Sigmoid colon (tissue), 7 donors: ENCODE data around the gene COX20. TPM values are rescaled to one million over a fixed set of nuclear protein-coding genes. Genes with fewer than 3 reads are reported as not detected.
"Not testable (repeated sequence)": the region's sequence is repeated elsewhere in the genome, so short reads cannot be mapped to it uniquely, and the experiment has no call there.

Experiments used
- DNase-seq: peaks from one replicate; pipeline ENCODE4 v3.0.0-alpha.2; 2019
- H3K27ac ChIP-seq, 4 donors: fragments of 200-600 bp; sonication (generic); one replicate each; pipeline ENCODE4 v1.5.1; 2016 to 2019; ENCODE audit warnings: mild to moderate bottlenecking in 1 of 4
- H3K27me3 ChIP-seq, 3 donors: fragments of 200-600 bp; sonication (generic); one replicate each; pipeline ENCODE4 v1.5.1; 2019; ENCODE audit warnings: mild to moderate bottlenecking in 1 of 3
- H3K36me3 ChIP-seq, 4 donors: fragments of 200-600 bp; sonication (generic); one replicate each; pipeline ENCODE4 v1.5.1; 2016 to 2019
- H3K4me1 ChIP-seq, 4 donors: fragments of 200-600 bp; sonication (generic); one replicate each; pipeline ENCODE4 v1.5.1; 2017 to 2019
- H3K4me3 ChIP-seq, 4 donors: fragments of 200-600 bp; sonication (generic); one replicate each; pipeline ENCODE4 v1.5.1; 2017 to 2019; ENCODE audit warnings: mild to moderate bottlenecking in 2 of 4, moderate library complexity in 1 of 4
- H3K9me3 ChIP-seq, 4 donors: fragments of 200-600 bp in 3 of 4; sonication (generic) in 3 of 4; one replicate each; pipeline versions ENCODE4 v1.5.1 to v1.6.1; 2013 to 2019
- CTCF ChIP-seq, 4 experiments: fragments of 450-650 bp in 3 of 4; fragments of 200-600 bp in 1 of 4; IDR thresholded peaks; one replicate each; pipeline ENCODE4 v1.5.1; 2016 to 2019; ENCODE audit warnings: antibody characterized with exemption in 4 of 4, mild to moderate bottlenecking in 3 of 4, moderate library complexity in 2 of 4
- EP300 ChIP-seq, 4 donors: sonication (generic); formaldehyde crosslinking; IDR thresholded peaks; one replicate each; pipeline ENCODE4 v1.6.1; 2017; ENCODE audit warnings: antibody characterized with exemption in 4 of 4
- POLR2A ChIP-seq, 2 donors: fragments of 450-650 bp; IDR thresholded peaks; one replicate each; pipeline ENCODE4 v1.6.1; 2016; ENCODE audit warnings: antibody characterized with exemption in 2 of 2, mild to moderate bottlenecking in 2 of 2, moderate library complexity in 2 of 2
- POLR2AphosphoS5 ChIP-seq, 4 donors: sonication (generic); formaldehyde crosslinking; IDR thresholded peaks; one replicate each; pipeline ENCODE4 v1.6.1; 2017; ENCODE audit warnings: antibody characterized with exemption in 4 of 4
- WGBS, 2 donors: extraction: QIAGEN DNeasy Blood & Tissue Kit; methylation state at CpG; one replicate each; pipeline ENCODE4 v1.1.7; 2013; 5-methylcytosine and 5-hydroxymethylcytosine counted together
- intact Hi-C: fragments of 100-400 bp; cut with DNase I; formaldehyde crosslinking; loops from one replicate; pipeline ENCODE4 v1.15.1; 2023
- polyA plus RNA-seq, 3 donors: library from polyadenylated mRNA; stranded (reverse); fragments of 200-250 nt; gene quantifications; one replicate each; pipeline ENCODE4 v1.2.3, GENCODE V29; 2013
- total RNA-seq, 4 donors: library from RNA; depleted of rRNA; stranded (reverse); fragments of >200 nt; gene quantifications; one replicate each; pipeline ENCODE4 v1.1.0, GENCODE V29; 2016
- donor health status: healthy with polysubstance abuse.
- donor health status: Bipolar disorder and iron deficiency.
- donor health status: healthy.

COX20 gene
- total and polyA plus RNA-seq, 7 donors, result 35.2 to 132 (median 62.4) TPM

GRCh38 chr1:244820131-244820530 is 15.3 kb upstream of the COX20 start:
- no peak overlapping the region for H3K4me3 ChIP-seq
- H3K4me1 ChIP-seq, result no peaks in the 10 kb centered on the region
- WGBS, 2 donors, result 86 to 91% methylated on average over 2 of the region's 2 CpGs
- H3K36me3 ChIP-seq, result no peaks in the 10 kb centered on the region
- intact Hi-C loops, result no loop called here
- no peak for DNase-seq
- H3K27ac ChIP-seq, result no peak overlapping the region
- no peak for TF ChIP-seq POLR2A (IDR thresholded peaks at IDR 0.05)
- no peak for TF ChIP-seq POLR2AphosphoS5 (IDR thresholded peaks at IDR 0.05)
- TF ChIP-seq EP300 (IDR thresholded peaks at IDR 0.05), result no peak
- no peak for TF ChIP-seq CTCF (IDR thresholded peaks at IDR 0.05)
- no peaks in the 10 kb centered on the region for H3K9me3 ChIP-seq
- H3K27me3 ChIP-seq, result no peaks in the 10 kb centered on the region

DNA sequence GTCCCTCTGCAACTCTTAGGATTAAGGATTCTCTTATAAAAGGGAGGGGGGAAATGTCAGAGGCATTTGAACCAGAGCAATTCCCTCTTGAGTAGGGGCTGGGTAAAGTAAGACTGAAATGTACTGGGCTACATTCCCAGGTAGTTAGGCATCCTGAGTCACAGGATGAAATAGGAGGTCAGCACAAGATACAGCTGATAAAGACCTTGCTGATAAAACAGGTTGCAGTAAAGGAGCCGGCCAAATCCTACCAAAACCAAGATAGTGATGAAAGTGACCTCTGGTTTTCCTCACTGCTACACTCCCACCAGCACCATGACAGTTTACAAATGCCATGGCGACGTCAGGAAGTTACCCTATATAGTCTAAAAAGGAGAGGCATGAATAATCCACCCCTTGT is 14.3 kb upstream of the COX20 start:
- H3K9me3 ChIP-seq, result no peaks in the 10 kb centered on the region
- H3K27ac ChIP-seq, result no peak overlapping the region
- no peaks in the 10 kb centered on the region for H3K36me3 ChIP-seq
- no peak for DNase-seq
- intact Hi-C loops, result no loop called here
- TF ChIP-seq POLR2AphosphoS5 (IDR thresholded peaks at IDR 0.05) (no peak), POLR2A (IDR thresholded peaks at IDR 0.05) (no peak), EP300 (IDR thresholded peaks at IDR 0.05) (no peak), CTCF (IDR thresholded peaks at IDR 0.05) (no peak)
- H3K27me3 ChIP-seq, result no peaks in the 10 kb centered on the region
- H3K4me1 ChIP-seq, result no peaks in the 10 kb centered on the region
- H3K4me3 ChIP-seq, result no peak overlapping the region
- WGBS, 2 donors, result 81 to 88% methylated on average over 3 of the region's 3 CpGs

- H3K4me3 ChIP-seq, result no peak overlapping the region
- TF ChIP-seq POLR2A (IDR thresholded peaks at IDR 0.05) (no peak), EP300 (IDR thresholded peaks at IDR 0.05) (no peak), CTCF (IDR thresholded peaks at IDR 0.05) (no peak), POLR2AphosphoS5 (IDR thresholded peaks at IDR 0.05) (no peak)
- no peaks in the 10 kb centered on the region for H3K27me3 ChIP-seq
- DNase-seq, result no peak
- H3K36me3 ChIP-seq, result no peaks in the 10 kb centered on the region
- intact Hi-C loops, result no loop called here
- no peaks in the 10 kb centered on the region for H3K9me3 ChIP-seq
- WGBS, 2 donors, result 91 to 94% methylated on average over 11 of the region's 11 CpGs
- H3K27ac ChIP-seq, result no peak overlapping the region
- no peaks in the 10 kb centered on the region for H3K4me1 ChIP-seq
Measured at GRCh38 chr1:244822878-244823277, 12.6 kb upstream of the COX20 start.

DNA sequence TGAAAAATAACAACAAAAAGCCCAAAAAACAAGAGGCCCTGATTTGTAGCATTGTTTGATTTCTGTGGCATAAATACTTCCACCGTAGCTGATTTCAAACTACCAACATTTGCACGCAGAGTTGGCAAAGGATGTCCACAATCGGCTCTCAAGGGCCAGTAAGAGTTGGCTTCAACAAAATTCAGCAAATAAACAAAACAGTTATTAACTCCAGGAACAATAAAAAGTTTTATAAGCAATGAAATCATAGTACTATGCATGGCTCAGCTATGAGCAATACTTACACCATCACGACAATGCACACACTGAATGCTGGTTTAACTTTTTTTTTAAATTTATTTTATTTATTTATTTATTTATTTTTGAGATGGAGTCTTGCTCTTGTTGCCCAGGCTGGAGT is 8.7 kb upstream of the COX20 start:
- no peaks in the 10 kb centered on the region for H3K4me1 ChIP-seq
- no peaks in the 10 kb centered on the region for H3K36me3 ChIP-seq
- intact Hi-C loops, result no loop called here
- no peak for DNase-seq
- no peaks in the 10 kb centered on the region for H3K27me3 ChIP-seq
- 57 to 79% methylated on average over 4 of the region's 4 CpGs for WGBS, 2 donors
- H3K9me3 ChIP-seq, result no peaks in the 10 kb centered on the region
- no peak overlapping the region for H3K4me3 ChIP-seq
- H3K27ac ChIP-seq, result no peak overlapping the region
- TF ChIP-seq POLR2AphosphoS5 (IDR thresholded peaks at IDR 0.05), result no peak

DNA sequence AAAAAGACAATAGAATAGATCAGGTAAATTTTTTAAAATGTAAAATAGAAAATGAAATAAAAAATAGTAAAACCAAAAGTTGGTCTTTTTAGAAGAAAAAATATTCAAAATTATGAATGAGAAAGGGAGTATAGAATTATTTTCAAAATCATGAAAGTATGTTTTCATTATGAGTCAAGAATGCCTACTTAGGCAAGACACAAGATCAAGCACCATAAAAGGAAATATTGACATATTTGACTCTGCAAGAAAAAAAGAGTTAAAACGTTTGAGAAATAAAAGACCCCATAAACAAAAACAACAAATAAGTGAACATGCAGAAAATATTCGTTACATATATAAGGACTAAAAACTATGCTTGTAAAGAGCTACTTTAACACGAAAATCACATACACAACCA is 4.8 kb upstream of the COX20 start:
- 73 to 77% methylated on average over 3 of the region's 3 CpGs for WGBS, 2 donors
- Histone ChIP-seq H3K4me1 (peaks cover 0 to 14% (median 5%) of the 10 kb centered on the region in 4 donors), H3K27ac (no peak overlapping the region), H3K9me3 (no peaks in the 10 kb centered on the region), H3K4me3 (no peak overlapping the region), H3K27me3 (no peaks in the 10 kb centered on the region), H3K36me3 (no peaks in the 10 kb centered on the region)
- intact Hi-C loops, result loop anchor here (10.0 kb wide), 1 partner anchor 1576 kb away; the partner anchor contains the start of genes CEP170 and SDCCAG8
- DNase-seq, result no peak
- TF ChIP-seq POLR2AphosphoS5 (IDR thresholded peaks at IDR 0.05), result no peak

DNA sequence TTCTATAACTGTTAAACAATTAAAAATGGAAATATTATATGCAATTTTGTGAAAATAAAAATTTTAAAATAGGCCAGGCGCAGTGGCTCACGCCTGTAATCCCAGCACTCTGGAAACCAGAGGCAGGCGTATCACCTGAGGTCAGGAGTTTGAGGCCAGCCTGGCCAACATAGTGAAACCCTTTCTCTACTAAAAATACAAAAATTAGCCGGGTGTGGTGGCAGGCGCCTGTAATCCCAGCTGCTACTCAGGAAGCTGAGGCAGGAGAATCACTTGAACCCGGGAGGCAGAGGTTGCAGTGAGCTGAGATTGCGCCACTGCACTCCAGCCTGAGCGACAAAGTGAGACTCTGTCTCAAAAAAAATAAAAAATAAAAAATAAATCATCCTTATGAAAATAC is 2.2 kb upstream of the COX20 start:
- 31 to 47% methylated on average over 8 of the region's 8 CpGs for WGBS, 2 donors
- H3K27me3 ChIP-seq, H3K36me3 ChIP-seq, DNase-seq, H3K9me3 ChIP-seq: not testable (repeated sequence)
- peak overlapping the region; percentile 70 to 81 (median 76) for H3K4me3 ChIP-seq
- H3K4me1 ChIP-seq, result peaks cover 0 to 34% (median 25%) of the 10 kb centered on the region in 4 donors
- intact Hi-C loops, result loop anchor here (10.0 kb wide), 1 partner anchor 1578 kb away; the partner anchor contains the start of genes CEP170 and SDCCAG8
- H3K27ac ChIP-seq, result peak overlapping the region; percentile 98 to 100 (median 99)
